Dermis lymphatic vessel endothelial cell (primary cell): ENCODE results near the gene SPINK1. TPM values are rescaled to one million over a fixed set of nuclear protein-coding genes. Genes with fewer than 3 reads are reported as not detected.

Source experiments
- total RNA-seq: library from RNA; depleted of rRNA; stranded (reverse); fragments of >200 nt; gene quantifications from 2 replicates; pipeline ENCODE4 v1.2.1, GENCODE V29; 2014

SPINK1 gene, protein sequence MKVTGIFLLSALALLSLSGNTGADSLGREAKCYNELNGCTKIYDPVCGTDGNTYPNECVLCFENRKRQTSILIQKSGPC
- total RNA-seq, result not detected in 2 replicates

DNA sequence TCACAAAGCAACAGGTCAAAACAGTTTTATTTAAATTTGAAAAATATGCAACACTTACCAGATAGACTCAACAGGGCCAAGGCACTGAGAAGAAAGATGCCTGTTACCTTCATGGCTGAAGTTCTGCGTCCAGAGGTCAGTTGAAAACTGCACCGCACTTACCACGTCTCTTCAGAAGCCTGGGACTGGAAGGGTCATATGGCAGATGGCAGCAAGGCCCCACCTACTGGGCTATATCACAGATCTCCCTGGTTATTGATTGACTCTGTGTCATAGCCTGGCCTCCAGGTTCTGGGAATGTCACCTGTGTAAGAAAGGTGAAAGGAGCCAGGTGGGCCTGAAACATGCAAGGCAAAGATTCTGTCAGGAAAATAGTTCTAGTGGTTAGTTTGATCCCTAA, at the start of gene SPINK1:
Gene SPINK1 (minus strand): TSS at position 207 of the 400 bp plus-strand sequence. CDS start 94 bp downstream, at position 113.

DNA sequence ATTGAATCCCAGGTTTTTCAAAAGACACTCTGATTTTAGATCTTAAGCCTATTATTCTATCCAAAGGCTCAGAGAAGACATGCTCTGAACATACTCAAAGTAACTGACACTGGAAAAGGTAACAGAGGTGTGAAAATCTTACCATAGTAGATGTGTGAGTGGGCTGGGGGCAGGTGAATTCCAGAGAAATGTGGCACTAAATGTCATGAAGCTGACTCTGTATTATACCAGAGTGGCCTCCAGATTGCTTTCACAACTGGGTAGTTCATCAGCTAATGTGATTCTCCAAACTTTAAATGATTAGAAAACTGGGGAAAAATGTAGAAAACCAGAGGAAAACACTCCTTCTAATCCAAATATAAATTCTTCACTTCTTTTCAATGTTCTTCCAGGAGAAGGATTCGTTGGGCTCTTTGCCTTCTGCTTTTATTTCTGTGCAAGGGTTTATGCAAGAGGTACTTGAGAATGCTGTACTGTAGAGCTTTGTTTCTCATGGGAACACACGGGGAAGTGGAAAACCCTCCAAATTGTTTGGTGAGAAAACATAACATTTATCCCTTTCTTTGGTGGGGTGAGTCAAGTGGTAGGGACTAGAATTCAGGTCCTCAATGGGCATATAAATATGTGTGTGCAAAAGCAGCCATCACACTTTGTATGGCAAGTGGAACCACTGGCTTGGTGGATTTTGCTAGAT, 46.7 kb upstream of the SPINK1 start, which contains the start of gene SCGB3A2:
Gene SCGB3A2 (plus strand): TSS at position 646 of the 694 bp plus-strand sequence. CDS start 93 bp downstream, outside the sequence.

DNA sequence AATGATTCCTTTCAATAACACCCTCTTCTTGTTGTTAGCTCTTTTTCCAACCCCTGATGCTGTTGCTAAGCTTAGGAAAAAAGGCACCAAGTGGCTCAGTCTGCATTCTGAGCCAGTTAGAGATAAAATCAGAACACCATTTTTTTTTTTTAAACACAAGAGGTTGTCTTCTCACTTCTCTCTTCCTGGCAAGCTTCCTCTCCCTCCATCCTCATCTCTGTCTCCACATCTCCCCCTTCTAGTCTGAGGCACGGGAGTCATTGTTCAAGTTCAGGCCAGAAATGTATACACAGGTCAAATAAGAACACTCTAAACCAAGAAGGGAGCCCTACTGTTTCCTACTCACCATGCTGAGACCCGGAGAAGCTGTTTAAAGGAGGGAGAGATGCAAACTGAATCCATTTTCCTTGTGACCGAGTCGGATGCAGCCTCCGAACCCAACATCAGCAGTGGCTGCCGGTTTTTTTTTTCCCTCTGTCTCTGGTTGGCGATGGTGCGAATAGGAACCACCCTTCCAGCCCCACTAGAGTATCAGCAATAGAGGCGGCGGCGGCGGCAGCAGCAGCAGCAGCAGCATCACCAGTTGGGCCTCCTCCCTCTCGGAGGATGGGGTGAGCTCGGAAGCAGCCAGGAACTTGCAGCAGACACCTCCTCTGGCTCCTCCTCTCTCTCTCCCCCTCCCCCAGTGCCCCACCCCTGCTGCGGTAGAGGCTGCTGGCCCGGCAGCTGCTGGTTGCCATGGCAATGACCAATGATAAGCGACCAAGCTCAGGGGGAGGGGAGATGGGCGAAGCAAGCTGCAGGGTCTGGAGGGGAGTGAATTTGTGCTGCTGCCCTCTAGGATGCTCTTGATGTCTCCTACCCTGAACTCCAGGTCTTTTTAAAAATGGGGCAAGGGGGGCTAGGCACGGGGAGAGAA, 49.1 kb downstream of the SPINK1 start, which contains the start of gene JAKMIP2:
Gene JAKMIP2 (minus strand): TSS at position 619 of the 919 bp plus-strand sequence. CDS start 110,922 bp downstream, outside the sequence.

Other genes with a start within 250 kb of the SPINK1 start
- not detected in 2 replicates for gene JAKMIP2, start 48.9 kb downstream of the SPINK1 start, total RNA-seq
- gene SCGB3A2, start 47.0 kb upstream of the SPINK1 start, total RNA-seq, result not detected in 2 replicates
- gene C5orf46, start 74.9 kb upstream of the SPINK1 start, total RNA-seq, result not detected in 2 replicates
- 0.09 TPM in 1 of 2 replicates, not detected in the other for gene SPINK5, start 232.3 kb upstream of the SPINK1 start, total RNA-seq